ENCODE measurements around the gene SLCO3A1. TPM values are rescaled to one million over a fixed set of nuclear protein-coding genes. Genes with fewer than 3 reads are reported as not detected.
"Not testable (repeated sequence)": the region's sequence is repeated elsewhere in the genome, so short reads cannot be mapped to it uniquely, and the experiment has no call there.

SLCO3A1 gene
- total and polyA plus RNA-seq, 2 experiments from 2014 or later, result 1.9 to 6.9 TPM

DNA sequence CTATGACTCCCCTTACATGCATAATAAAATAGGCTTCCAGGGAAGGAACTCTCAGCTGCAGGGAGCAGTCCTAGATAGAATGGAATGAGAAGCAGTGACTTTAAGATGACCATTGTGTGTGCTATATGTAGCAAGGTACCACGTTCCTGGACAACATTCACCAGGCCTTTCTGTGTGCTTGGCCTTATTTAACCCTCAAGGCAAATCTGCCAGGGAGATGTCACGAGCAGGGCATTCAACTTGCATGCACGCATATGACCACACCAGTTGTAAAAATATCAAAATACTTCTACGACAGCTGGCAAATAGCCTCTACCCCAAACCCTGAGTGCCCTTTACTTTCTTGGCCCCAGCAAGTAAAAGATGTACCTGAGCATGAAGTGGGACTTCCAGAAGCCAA, 342.8 kb downstream of the SLCO3A1 start:
- H3K36me3 ChIP-seq (ENCODE audit: low read depth), result no peaks in the 10 kb centered on the region
- H4K20me1 ChIP-seq (ENCODE audit: insufficient read depth), result no peaks in the 10 kb centered on the region
- no peak overlapping the region for H3K4me3 ChIP-seq
- no peak overlapping the region for H3K27ac ChIP-seq
- no peak overlapping the region for H3K9ac ChIP-seq
- in situ Hi-C loops (cut with MboI), result no loop called here
- H3K79me2 ChIP-seq (ENCODE audit: insufficient read depth), result no peaks in the 10 kb centered on the region
- H3K4me1 ChIP-seq (ENCODE audit: insufficient read depth), result no peaks in the 10 kb centered on the region
- no peak overlapping the region for H2AFZ ChIP-seq
- peaks cover 10% of the 10 kb centered on the region; the same call in 1 of the 2 replicates for H3K27me3 ChIP-seq (replicated peaks; ENCODE audit: insufficient read depth)
- no peaks in the 10 kb centered on the region for H3K9me3 ChIP-seq (ENCODE audit: low read depth)
- no peaks in the 10 kb centered on the region for H3F3A ChIP-seq (ENCODE audit: insufficient read depth)
- TF ChIP-seq EZH2 (IDR thresholded peaks at IDR 0.05; ENCODE audit: insufficient read depth, poor library complexity, severe bottlenecking) (no peak), EZH2phosphoT487 (IDR thresholded peaks at IDR 0.05; ENCODE audit: insufficient read depth, low read depth) (no peak)
- no peak overlapping the region for H3K4me2 ChIP-seq (ENCODE audit: unreplicated experiment)
- no peaks in the 10 kb centered on the region for H3K9me2 ChIP-seq (ENCODE audit: insufficient read depth)
- no peak for DNase-seq
- WGBS, 2 experiments (ENCODE audit: low coverage in 1 of 2, low lambda C conversion rate in 2 of 2, missing lambda C conversion rate in 2 of 2), result 37 to 42% methylated on average over 4 of the region's 4 CpGs

DNA sequence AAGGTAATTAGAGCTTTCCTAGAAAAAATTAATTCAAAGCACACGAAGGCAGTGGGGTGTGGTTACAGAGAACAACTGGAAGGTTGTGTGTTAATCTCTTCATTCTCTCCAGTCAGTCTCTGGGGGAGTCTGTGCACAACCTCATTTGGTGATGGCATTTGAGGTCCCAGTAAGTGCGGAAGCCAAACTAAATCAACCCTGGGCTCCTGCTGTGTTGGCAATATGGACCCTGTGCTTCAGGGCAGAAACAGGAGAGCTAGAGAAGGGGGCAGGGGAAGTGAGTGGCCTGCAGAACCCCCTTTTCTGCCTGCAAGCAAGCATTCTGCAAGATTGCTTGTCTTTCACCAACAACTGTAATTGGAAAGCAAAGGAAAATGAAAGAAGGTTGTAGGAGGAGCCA, 344.2 kb downstream of the SLCO3A1 start:
- Histone ChIP-seq H3K79me2 (ENCODE audit: insufficient read depth) (no peaks in the 10 kb centered on the region), H3K9ac (no peak overlapping the region), H4K20me1 (ENCODE audit: insufficient read depth) (no peaks in the 10 kb centered on the region), H3K4me3 (no peak overlapping the region), H3K4me1 (ENCODE audit: insufficient read depth) (no peaks in the 10 kb centered on the region), H2AFZ (no peak overlapping the region), H3K4me2 (ENCODE audit: unreplicated experiment) (no peak overlapping the region), H3F3A (ENCODE audit: insufficient read depth) (no peaks in the 10 kb centered on the region), H3K36me3 (ENCODE audit: low read depth) (no peaks in the 10 kb centered on the region), H3K27ac (no peak overlapping the region), H3K9me2 (ENCODE audit: insufficient read depth) (no peaks in the 10 kb centered on the region), H3K27me3 (replicated peaks; ENCODE audit: insufficient read depth) (peaks cover 6% of the 10 kb centered on the region; the same call in 1 of the 2 replicates), H3K9me3 (ENCODE audit: low read depth) (no peaks in the 10 kb centered on the region)
- 20 to 21% methylated on average over 2 of the region's 2 CpGs for WGBS, 2 experiments (ENCODE audit: low coverage in 1 of 2, low lambda C conversion rate in 2 of 2, missing lambda C conversion rate in 2 of 2)
- in situ Hi-C loops (cut with MboI), result no loop called here
- TF ChIP-seq EZH2 (IDR thresholded peaks at IDR 0.05; ENCODE audit: insufficient read depth, poor library complexity, severe bottlenecking) (no peak), EZH2phosphoT487 (IDR thresholded peaks at IDR 0.05; ENCODE audit: insufficient read depth, low read depth) (no peak)
- no peak for DNase-seq

DNA sequence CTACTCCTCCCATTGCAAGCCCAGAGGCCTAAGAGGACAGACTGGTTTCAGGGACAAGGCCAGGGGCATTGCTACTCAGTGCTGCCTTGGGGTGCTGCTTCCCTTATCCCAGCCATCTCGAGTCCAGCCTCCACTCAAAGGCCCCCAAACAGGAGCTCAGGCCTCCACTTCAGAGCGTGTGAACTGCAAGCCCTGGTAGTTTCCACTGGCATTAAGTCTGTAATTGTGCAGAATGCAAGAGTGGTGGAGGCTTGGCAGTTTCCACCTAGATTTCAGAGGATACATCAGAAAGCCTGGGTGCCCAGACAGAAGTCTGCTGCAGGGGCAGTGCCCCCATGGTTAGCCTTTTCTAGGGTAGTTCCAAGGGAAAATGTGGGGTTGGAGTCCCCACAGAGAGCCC, 347.4 kb downstream of the SLCO3A1 start:
- Histone ChIP-seq H3K9me3 (ENCODE audit: low read depth) (no peaks in the 10 kb centered on the region), H2AFZ (no peak overlapping the region), H3F3A (ENCODE audit: insufficient read depth) (no peaks in the 10 kb centered on the region), H3K27me3 (replicated peaks; ENCODE audit: insufficient read depth) (peaks cover 6% of the 10 kb centered on the region; the same call in 1 of the 2 replicates), H3K9ac (no peak overlapping the region), H3K4me3 (no peak overlapping the region), H4K20me1 (ENCODE audit: insufficient read depth) (no peaks in the 10 kb centered on the region), H3K9me2 (ENCODE audit: insufficient read depth) (no peaks in the 10 kb centered on the region), H3K36me3 (ENCODE audit: low read depth) (no peaks in the 10 kb centered on the region), H3K4me1 (ENCODE audit: insufficient read depth) (no peaks in the 10 kb centered on the region), H3K4me2 (ENCODE audit: unreplicated experiment) (no peak overlapping the region), H3K79me2 (ENCODE audit: insufficient read depth) (no peaks in the 10 kb centered on the region), H3K27ac (no peak overlapping the region)
- no peak for DNase-seq
- WGBS, 2 experiments (ENCODE audit: low coverage in 1 of 2, low lambda C conversion rate in 2 of 2, missing lambda C conversion rate in 2 of 2), result 0% methylated on average over 2 of the region's 2 CpGs
- TF ChIP-seq EZH2phosphoT487 (IDR thresholded peaks at IDR 0.05; ENCODE audit: insufficient read depth, low read depth), result no peak
- TF ChIP-seq EZH2 (IDR thresholded peaks at IDR 0.05; ENCODE audit: insufficient read depth, poor library complexity, severe bottlenecking), result no peak
- in situ Hi-C loops (cut with MboI), result no loop called here

DNA sequence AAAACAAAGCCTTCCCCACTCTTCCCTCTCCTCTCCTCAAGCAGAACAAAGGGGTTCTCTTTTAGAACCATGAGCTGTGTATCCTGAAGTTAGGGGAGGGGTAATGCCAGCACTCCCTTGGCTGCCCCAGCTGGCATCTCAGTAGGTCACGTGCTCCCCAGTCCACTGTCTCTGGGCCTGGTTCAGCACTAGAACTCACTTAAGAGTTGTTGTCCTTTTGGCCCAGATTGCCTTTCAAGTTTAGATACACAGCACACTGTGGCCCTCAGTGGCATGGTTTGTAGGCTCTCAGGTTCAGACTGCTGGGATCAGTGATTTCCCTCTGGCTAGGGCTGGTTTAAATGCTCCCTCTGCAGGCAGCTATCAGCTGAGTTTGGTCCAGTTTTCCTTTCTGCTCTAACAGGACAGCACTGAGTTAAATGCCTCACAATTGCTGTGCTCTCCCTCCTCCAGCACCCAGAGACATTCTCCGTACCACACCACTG, 351.8 kb downstream of the SLCO3A1 start:
- 2 to 3% methylated on average over 2 of the region's 2 CpGs for WGBS, 2 experiments (ENCODE audit: low coverage in 1 of 2, low lambda C conversion rate in 2 of 2, missing lambda C conversion rate in 2 of 2)

DNA sequence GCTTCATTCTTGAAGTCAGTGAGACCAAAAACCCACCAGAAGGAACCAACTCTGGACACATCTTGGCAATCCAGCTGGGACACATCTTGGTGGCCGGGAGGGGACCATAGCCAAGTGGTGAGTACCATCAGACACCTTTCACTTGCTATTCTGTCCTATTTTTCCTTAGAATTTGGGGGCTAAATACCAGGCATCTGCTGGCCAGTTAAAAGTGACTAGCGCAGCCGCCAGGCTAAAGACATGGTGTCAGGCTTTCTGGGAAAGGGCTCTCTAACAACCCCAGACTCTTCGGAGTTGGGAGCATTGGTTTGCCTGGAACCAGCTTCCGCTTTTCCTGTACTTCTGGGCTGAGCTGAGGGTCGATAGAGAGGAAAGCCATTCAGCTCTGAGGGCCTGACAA, 354.1 kb downstream of the SLCO3A1 start:
- 21 to 27% methylated on average over 6 of the region's 6 CpGs for WGBS, 2 experiments (ENCODE audit: low coverage in 1 of 2, low lambda C conversion rate in 2 of 2, missing lambda C conversion rate in 2 of 2)
- H3K36me3 ChIP-seq (ENCODE audit: low read depth); H3K79me2 ChIP-seq (ENCODE audit: insufficient read depth); H3K9ac ChIP-seq; H3K4me3 ChIP-seq; H3K27me3 ChIP-seq (replicated peaks; ENCODE audit: insufficient read depth); H3F3A ChIP-seq (ENCODE audit: insufficient read depth); H3K27ac ChIP-seq; H3K4me1 ChIP-seq (ENCODE audit: insufficient read depth); H3K9me2 ChIP-seq (ENCODE audit: insufficient read depth); DNase-seq; in situ Hi-C loops (cut with MboI); H4K20me1 ChIP-seq (ENCODE audit: insufficient read depth); H3K4me2 ChIP-seq (ENCODE audit: unreplicated experiment); H2AFZ ChIP-seq; H3K9me3 ChIP-seq (ENCODE audit: low read depth): not testable (repeated sequence)

More for the DNA sequence above, 351.8 kb downstream of the SLCO3A1 start:
- no peak overlapping the region for H2AFZ ChIP-seq
- peak; percentile 12 for DNase-seq
- H4K20me1 ChIP-seq (ENCODE audit: insufficient read depth), result no peaks in the 10 kb centered on the region
- H3K36me3 ChIP-seq (ENCODE audit: low read depth), result no peaks in the 10 kb centered on the region
- H3K27me3 ChIP-seq (replicated peaks; ENCODE audit: insufficient read depth), result no peaks in the 10 kb centered on the region
- no peaks in the 10 kb centered on the region for H3K4me1 ChIP-seq (ENCODE audit: insufficient read depth)
- no peak overlapping the region for H3K4me3 ChIP-seq
- no peaks in the 10 kb centered on the region for H3K9me3 ChIP-seq (ENCODE audit: low read depth)
- no peak overlapping the region for H3K9ac ChIP-seq
- H3K4me2 ChIP-seq (ENCODE audit: unreplicated experiment), result no peak overlapping the region
- H3K27ac ChIP-seq, result no peak overlapping the region
- H3K79me2 ChIP-seq (ENCODE audit: insufficient read depth), result no peaks in the 10 kb centered on the region
- no peaks in the 10 kb centered on the region for H3K9me2 ChIP-seq (ENCODE audit: insufficient read depth)
- in situ Hi-C loops (cut with MboI), result no loop called here
- TF ChIP-seq EZH2phosphoT487 (IDR thresholded peaks at IDR 0.05; ENCODE audit: insufficient read depth, low read depth), result no peak
- TF ChIP-seq EZH2 (IDR thresholded peaks at IDR 0.05; ENCODE audit: insufficient read depth, poor library complexity, severe bottlenecking), result no peak
- no peaks in the 10 kb centered on the region for H3F3A ChIP-seq (ENCODE audit: insufficient read depth)

Data from GM23248 (cell line).